HepG2 (cell line): ENCODE results near the gene DDX19B. TPM values are rescaled to one million over a fixed set of nuclear protein-coding genes. Genes with fewer than 3 reads are reported as not detected.
A peak's percentile ranks its signal among the peaks of the same experiment; 100 is the strongest.

Source experiments
- AGO2 ChIP-seq: fragments of 200-400 bp; formaldehyde crosslinking; optimal IDR thresholded peaks from 2 replicates; pipeline ENCODE3; 2017; ENCODE audit warnings: mild to moderate bottlenecking, low read depth, low read length, moderate library complexity
- ARID2 ChIP-seq: sonication (generic); formaldehyde crosslinking; IDR thresholded peaks from 2 replicates; pipeline ENCODE4 v1.8.1; 2022; ENCODE audit warnings: mild to moderate bottlenecking, missing genetic modification reagents, borderline replicate concordance
- ARNTL ChIP-seq: sonication (generic); formaldehyde crosslinking; IDR thresholded peaks from 2 replicates; pipeline ENCODE4 v1.4.0; 2020; ENCODE audit warnings: mild to moderate bottlenecking, missing genetic modification reagents
- ATF7 ChIP-seq, 2 experiments: fragments of 450-650 bp in 1 of 2; sonication (generic) in 1 of 2; formaldehyde crosslinking in 1 of 2; IDR thresholded peaks; 2 replicates each; pipeline versions ENCODE4 v1.4.0 to v1.6.1; 2016 to 2020; ENCODE audit warnings: antibody characterized with exemption in 1 of 2, mild to moderate bottlenecking in 1 of 2, missing genetic modification reagents in 1 of 2
- FOXK2 ChIP-seq: fragments of 450-650 bp; IDR thresholded peaks from 2 replicates; pipeline ENCODE4 v1.6.1; 2016
- GLMP ChIP-seq: sonication (generic); formaldehyde crosslinking; IDR thresholded peaks from 2 replicates; pipeline ENCODE4 v1.9.0; 2021; ENCODE audit warnings: missing genetic modification reagents, mild to moderate bottlenecking, borderline replicate concordance
- HNRNPL ChIP-seq: fragments of 200-400 bp; formaldehyde crosslinking; IDR thresholded peaks from 2 replicates; pipeline ENCODE4 v1.6.1; 2017; ENCODE audit warnings: mild to moderate bottlenecking, low read depth, low read length
- MAF1 ChIP-seq: sonication (generic); formaldehyde crosslinking; IDR thresholded peaks from 2 replicates; pipeline ENCODE4 v1.5.0; 2020; ENCODE audit warnings: missing genetic modification reagents, borderline replicate concordance
- MXI1 ChIP-seq: IDR thresholded peaks from 3 replicates; pipeline ENCODE4 v1.6.1; 2012; ENCODE audit warnings: low read depth, low read length, inconsistent platforms, borderline replicate concordance
- MYNN ChIP-seq: sonication (generic); formaldehyde crosslinking; IDR thresholded peaks from 2 replicates; pipeline ENCODE4 v1.4.0; 2020; ENCODE audit warnings: mild to moderate bottlenecking, low read depth, missing genetic modification reagents
- PHF8 ChIP-seq: sonication (generic); formaldehyde crosslinking; IDR thresholded peaks from 2 replicates; pipeline ENCODE4 v1.5.0; 2020; ENCODE audit warnings: missing genetic modification reagents
- RFX1 ChIP-seq: fragments of 450-650 bp; IDR thresholded peaks from 2 replicates; pipeline ENCODE4 v1.6.1; 2017
- SP1 ChIP-seq, 2 experiments: fragments of 450-650 bp in 1 of 2; sonication (generic) in 1 of 2; formaldehyde crosslinking in 1 of 2; IDR thresholded peaks; 2 replicates each; pipeline versions ENCODE4 v1.4.0 to v1.6.1; 2016 to 2020; ENCODE audit warnings: missing genetic modification reagents in 1 of 2
- SRSF9 ChIP-seq: fragments of 200-400 bp; formaldehyde crosslinking; IDR thresholded peaks from 2 replicates; pipeline ENCODE4 v1.6.1; 2018; ENCODE audit warnings: borderline replicate concordance, mild to moderate bottlenecking, low read depth, low read length; ENCODE audit not compliant: insufficient read depth, poor library complexity, severe bottlenecking
- TBP ChIP-seq: sonication (generic); formaldehyde crosslinking; IDR thresholded peaks from 2 replicates; pipeline ENCODE4 v1.5.0; 2020; ENCODE audit warnings: missing genetic modification reagents
- ZBTB21 ChIP-seq: sonication (generic); formaldehyde crosslinking; IDR thresholded peaks from 2 replicates; pipeline ENCODE4 v1.4.0; 2020; ENCODE audit warnings: missing genetic modification reagents
- ZFYVE20 ChIP-seq: sonication (generic); formaldehyde crosslinking; IDR thresholded peaks from 2 replicates; pipeline ENCODE4 v1.8.0; 2023; ENCODE audit warnings: low read depth, mild to moderate bottlenecking, moderate library complexity, missing genetic modification reagents, borderline replicate concordance
- ZNF121 ChIP-seq: sonication (generic); formaldehyde crosslinking; IDR thresholded peaks from 2 replicates; pipeline ENCODE4 v1.5.0; 2020; ENCODE audit warnings: mild to moderate bottlenecking, missing genetic modification reagents
- ZNF747 ChIP-seq: sonication (generic); formaldehyde crosslinking; IDR thresholded peaks from 2 replicates; pipeline ENCODE4 v1.8.1; 2023; ENCODE audit warnings: missing genetic modification reagents, mild to moderate bottlenecking, borderline replicate concordance
- polyA plus RNA-seq, 8 experiments: library from polyadenylated mRNA; depleted of rRNA in 3 of 8; stranded (reverse) in 7 of 8; unstranded in 1 of 8; fragments of >200 nt; fragmentation: Illumina TruSeq in 4 of 8; extraction: Trizol in 4 of 8; gene quantifications; 2 replicates each; pipeline versions ENCODE4 v1.2.1 to v1.2.3, GENCODE V29; 2011 to 2016; ENCODE audit warnings: low read depth in 4 of 8, missing spikeins in 1 of 8, mixed read lengths in 1 of 8; ENCODE audit not compliant: insufficient read depth in 1 of 8
- total RNA-seq, 5 experiments: library from RNA; depleted of rRNA; stranded (reverse); fragments of >200 nt; fragmentation: Illumina TruSeq; extraction: Trizol; gene quantifications; 2 replicates each; pipeline ENCODE4 v1.2.3, GENCODE V29; 2016; ENCODE audit warnings: low read depth in 1 of 5
- TF ChIP-seq, protein P1 (sequence below): IDR thresholded peaks from 2 replicates; pipeline ENCODE4 v1.6.1; 2016; ENCODE audit warnings: missing biosample characterization, missing genetic modification reagents, low read depth
- TF ChIP-seq, protein P2 (sequence below): IDR thresholded peaks from 2 replicates; pipeline ENCODE4 v1.6.1; 2018; ENCODE audit warnings: missing genetic modification reagents, mild to moderate bottlenecking, missing compliant biosample characterization
- TF ChIP-seq, protein P3 (sequence below): sonication (generic); formaldehyde crosslinking; IDR thresholded peaks from 2 replicates; pipeline ENCODE4 v1.5.1; 2020; ENCODE audit warnings: mild to moderate bottlenecking, missing genetic modification reagents

The DDX19B gene
- total and polyA plus RNA-seq, 2 of the 13 experiments (the other 11 are each of a cell fraction or from before 2014, with no cell fraction given), result 36.2 to 40.0 TPM

DNA sequence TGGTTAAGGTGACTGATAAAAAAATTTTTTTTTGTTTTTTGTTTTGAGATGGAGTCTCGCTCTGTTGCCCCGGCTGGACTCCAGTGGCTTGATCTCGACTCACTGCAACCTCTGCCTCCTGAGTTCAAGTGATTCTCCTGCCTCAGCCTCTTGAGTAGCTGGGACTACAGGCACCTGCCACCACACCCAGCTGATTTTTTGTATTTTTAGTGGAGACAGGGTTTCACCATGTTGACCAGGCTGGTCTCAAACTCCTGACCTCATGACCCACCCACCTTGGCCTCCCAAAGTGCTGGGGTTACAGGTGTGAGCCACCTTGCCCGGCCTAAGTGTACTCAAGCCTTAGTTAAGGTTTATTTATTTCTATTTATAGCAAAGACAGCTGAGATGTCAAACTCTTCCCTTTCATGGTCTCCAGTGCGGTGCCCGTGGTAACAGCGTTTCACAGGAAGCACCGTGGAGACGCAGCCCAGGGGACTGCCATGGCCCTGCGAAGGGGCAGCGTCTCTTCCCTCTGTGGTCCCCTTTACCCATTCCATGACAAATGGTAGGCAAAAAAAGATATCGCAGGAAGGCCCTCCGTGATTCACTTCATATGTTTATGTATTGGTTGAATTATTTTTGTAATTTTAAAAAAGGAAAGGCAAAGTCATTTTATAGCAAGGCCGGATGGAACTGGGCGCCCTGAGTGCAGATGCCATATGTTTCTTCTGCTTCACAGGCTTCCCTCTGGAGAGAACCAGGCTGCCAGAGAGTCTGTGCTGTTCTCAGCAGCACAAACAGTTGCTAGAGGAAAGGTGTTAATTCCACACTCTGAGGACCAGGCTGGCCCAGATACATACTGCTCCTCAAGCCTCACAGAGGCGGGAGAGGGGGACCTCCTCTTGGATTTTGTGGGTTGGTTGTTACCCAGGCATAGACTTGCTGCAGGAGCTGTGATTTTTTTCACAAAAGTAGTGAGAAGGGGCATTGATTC is 76.9 kb downstream of the DDX19B start (continued):
- TF ChIP-seq, protein P1, sequence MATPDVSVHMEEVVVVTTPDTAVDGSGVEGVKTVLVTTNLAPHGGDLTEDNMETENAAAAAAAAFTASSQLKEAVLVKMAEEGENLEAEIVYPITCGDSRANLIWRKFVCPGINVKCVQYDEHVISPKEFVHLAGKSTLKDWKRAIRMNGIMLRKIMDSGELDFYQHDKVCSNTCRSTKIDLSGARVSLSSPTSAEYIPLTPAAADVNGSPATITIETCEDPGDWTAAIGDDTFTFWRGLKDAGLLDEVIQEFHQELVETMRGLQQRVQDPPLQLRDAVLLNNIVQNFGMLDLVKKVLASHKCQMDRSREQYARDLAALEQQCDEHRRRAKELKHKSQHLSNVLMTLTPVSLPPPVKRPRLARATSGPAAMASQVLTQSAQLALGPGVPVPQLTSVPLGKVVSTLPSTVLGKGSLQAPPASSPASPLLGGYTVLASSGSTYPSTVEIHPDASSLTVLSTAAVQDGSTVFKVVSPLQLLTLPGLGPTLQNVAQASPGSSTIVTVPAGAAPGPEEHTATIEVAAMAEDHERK (CRISPR knock-in tag), result no peak
- TF ChIP-seq RFX1 (no peak), ARNTL (CRISPR knock-in tag) (no peak), MXI1 (no peak), ZNF121 (peak; percentile 32; the same call in 1 of the 2 replicates), ZFYVE20 (CRISPR knock-in tag) (no peak), MYNN (no peak), PHF8 (CRISPR knock-in tag) (no peak), ZBTB21 (CRISPR knock-in tag) (no peak), GLMP (CRISPR knock-in tag) (no peak), SRSF9 (no peak), ZNF747 (CRISPR knock-in tag) (no peak), SP1 (IDR thresholded peaks at IDR 0.05) (no peak), SP1 (CRISPR knock-in tag; IDR thresholded peaks at IDR 0.05) (no peak), ATF7 (IDR thresholded peaks at IDR 0.05) (no peak), ATF7 (CRISPR knock-in tag; IDR thresholded peaks at IDR 0.05) (no peak), MAF1 (no peak), AGO2 (peak; percentile 51), FOXK2 (no peak), HNRNPL (no peak), ARID2 (CRISPR knock-in tag) (0 out of 2 replicates have a peak, but pooled peaks have one; percentile 51), TBP (CRISPR knock-in tag) (no peak)
- TF ChIP-seq, protein P2, sequence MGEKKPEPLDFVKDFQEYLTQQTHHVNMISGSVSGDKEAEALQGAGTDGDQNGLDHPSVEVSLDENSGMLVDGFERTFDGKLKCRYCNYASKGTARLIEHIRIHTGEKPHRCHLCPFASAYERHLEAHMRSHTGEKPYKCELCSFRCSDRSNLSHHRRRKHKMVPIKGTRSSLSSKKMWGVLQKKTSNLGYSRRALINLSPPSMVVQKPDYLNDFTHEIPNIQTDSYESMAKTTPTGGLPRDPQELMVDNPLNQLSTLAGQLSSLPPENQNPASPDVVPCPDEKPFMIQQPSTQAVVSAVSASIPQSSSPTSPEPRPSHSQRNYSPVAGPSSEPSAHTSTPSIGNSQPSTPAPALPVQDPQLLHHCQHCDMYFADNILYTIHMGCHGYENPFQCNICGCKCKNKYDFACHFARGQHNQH (CRISPR knock-in tag), result no peak
- TF ChIP-seq, protein P3, sequence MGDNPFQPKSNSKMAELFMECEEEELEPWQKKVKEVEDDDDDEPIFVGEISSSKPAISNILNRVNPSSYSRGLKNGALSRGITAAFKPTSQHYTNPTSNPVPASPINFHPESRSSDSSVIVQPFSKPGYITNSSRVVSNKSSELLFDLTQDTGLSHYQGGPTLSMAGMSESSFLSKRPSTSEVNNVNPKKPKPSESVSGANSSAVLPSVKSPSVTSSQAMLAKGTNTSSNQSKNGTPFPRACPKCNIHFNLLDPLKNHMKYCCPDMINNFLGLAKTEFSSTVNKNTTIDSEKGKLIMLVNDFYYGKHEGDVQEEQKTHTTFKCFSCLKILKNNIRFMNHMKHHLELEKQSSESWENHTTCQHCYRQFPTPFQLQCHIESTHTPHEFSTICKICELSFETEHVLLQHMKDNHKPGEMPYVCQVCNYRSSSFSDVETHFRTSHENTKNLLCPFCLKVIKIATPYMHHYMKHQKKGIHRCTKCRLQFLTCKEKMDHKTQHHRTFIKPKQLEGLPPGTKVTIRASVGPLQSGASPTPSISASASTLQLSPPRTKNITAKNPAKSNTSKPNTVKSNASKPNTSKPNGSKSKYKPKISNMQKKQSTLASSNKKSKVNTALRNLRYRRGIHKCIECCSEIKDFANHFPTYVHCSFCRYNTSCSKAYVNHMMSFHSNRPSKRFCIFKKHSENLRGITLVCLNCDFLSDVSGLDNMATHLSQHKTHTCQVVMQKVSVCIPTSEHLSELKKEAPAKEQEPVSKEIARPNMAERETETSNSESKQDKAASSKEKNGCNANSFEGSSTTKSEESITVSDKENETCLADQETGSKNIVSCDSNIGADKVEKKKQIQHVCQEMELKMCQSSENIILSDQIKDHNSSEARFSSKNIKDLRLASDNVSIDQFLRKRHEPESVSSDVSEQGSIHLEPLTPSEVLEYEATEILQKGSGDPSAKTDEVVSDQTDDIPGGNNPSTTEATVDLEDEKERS, result no peak
